Measurements from ENCODE around the gene MTUS2. TPM values are rescaled to one million over a fixed set of nuclear protein-coding genes. Genes with fewer than 3 reads are reported as not detected.

The MTUS2 gene
- total RNA-seq, 1 experiment from 2014 or later = 0.35 TPM

- Histone ChIP-seq H2BK12ac (ENCODE audit: insufficient read length, low read depth, low read length) (no peak overlapping the region), H3K4me1 (ENCODE audit: insufficient read depth, low read length) (no peaks in the 10 kb centered on the region), H3T11ph (ENCODE audit: low read length) (no peak overlapping the region), H3K18ac (ENCODE audit: insufficient read length, low read depth, low read length) (no peak overlapping the region), H2BK15ac (ENCODE audit: low read depth, low read length) (no peak overlapping the region), H3K9me3 (ENCODE audit: control insufficient read depth, low read depth, low read length) (no peaks in the 10 kb centered on the region), H3K79me1 (ENCODE audit: insufficient read depth, low read depth, low read length, poor library complexity, severe bottlenecking) (no peaks in the 10 kb centered on the region), H3K9ac (ENCODE audit: extremely low read depth, insufficient read length, low read length) (no peak overlapping the region), H2BK20ac (ENCODE audit: low read depth, low read length, poor library complexity, severe bottlenecking) (no peak overlapping the region), H2BK5ac (ENCODE audit: insufficient read length, low read length) (no peak overlapping the region), H4K8ac (replicated peaks; ENCODE audit: insufficient read length, low read depth, low read length) (no peak overlapping the region), H2AFZ (ENCODE audit: low read length) (no peak overlapping the region), H3K56ac (ENCODE audit: insufficient read length, low read depth, low read length) (no peak overlapping the region), H3K27me3 (ENCODE audit: insufficient read depth, low read length) (no peaks in the 10 kb centered on the region; the same call in 1 of the 2 replicates), H2AK5ac (ENCODE audit: insufficient read length, low read length) (no peak overlapping the region), H3K14ac (ENCODE audit: insufficient read depth, low read length) (no peak overlapping the region), H3K4ac (ENCODE audit: low read depth, low read length) (no peak overlapping the region), H3K23me2 (ENCODE audit: insufficient read length, low read depth, low read length, poor library complexity, severe bottlenecking) (no peaks in the 10 kb centered on the region), H2BK120ac (ENCODE audit: low read depth, low read length, poor library complexity, severe bottlenecking) (no peak overlapping the region), H3K4me2 (ENCODE audit: insufficient read depth, insufficient read length, low read length) (no peak overlapping the region), H4K20me1 (ENCODE audit: control insufficient read depth, insufficient read depth, insufficient read length) (no peaks in the 10 kb centered on the region), H3K27ac (ENCODE audit: insufficient read length, low read depth, low read length) (no peak overlapping the region), H4K91ac (ENCODE audit: insufficient read length, low read depth, low read length) (no peak overlapping the region), H4K5ac (ENCODE audit: insufficient read length, low read depth, low read length) (no peak overlapping the region), H3K23ac (ENCODE audit: insufficient read length, low read depth, low read length) (no peak overlapping the region), H3K79me2 (ENCODE audit: insufficient read depth, low read length) (no peaks in the 10 kb centered on the region)
- Mint-ChIP-seq H3K27ac (no peak overlapping the region), H3K9me3 (peaks cover 0 to 2% of the 10 kb centered on the region in 2 experiments; a peak in 2 of 5 replicates), H3K27me3 (ENCODE audit: low read depth) (peaks cover 5% of the 10 kb centered on the region), H3K4me3 (no peak overlapping the region), H3K36me3 (ENCODE audit: insufficient read depth in 1 of 3, low read depth in 3 of 3) (no peaks in the 10 kb centered on the region), H3K4me1 (peaks cover 0 to 7% of the 10 kb centered on the region in 2 experiments; a peak in 1 of 4 replicates)
- DNase-seq = no peak
- WGBS (ENCODE audit: extremely low coverage, insufficient read length, low lambda C conversion rate) = no CpG with 5 or more reads among the region's 6 CpGs
- TF ChIP-seq, protein P1, sequence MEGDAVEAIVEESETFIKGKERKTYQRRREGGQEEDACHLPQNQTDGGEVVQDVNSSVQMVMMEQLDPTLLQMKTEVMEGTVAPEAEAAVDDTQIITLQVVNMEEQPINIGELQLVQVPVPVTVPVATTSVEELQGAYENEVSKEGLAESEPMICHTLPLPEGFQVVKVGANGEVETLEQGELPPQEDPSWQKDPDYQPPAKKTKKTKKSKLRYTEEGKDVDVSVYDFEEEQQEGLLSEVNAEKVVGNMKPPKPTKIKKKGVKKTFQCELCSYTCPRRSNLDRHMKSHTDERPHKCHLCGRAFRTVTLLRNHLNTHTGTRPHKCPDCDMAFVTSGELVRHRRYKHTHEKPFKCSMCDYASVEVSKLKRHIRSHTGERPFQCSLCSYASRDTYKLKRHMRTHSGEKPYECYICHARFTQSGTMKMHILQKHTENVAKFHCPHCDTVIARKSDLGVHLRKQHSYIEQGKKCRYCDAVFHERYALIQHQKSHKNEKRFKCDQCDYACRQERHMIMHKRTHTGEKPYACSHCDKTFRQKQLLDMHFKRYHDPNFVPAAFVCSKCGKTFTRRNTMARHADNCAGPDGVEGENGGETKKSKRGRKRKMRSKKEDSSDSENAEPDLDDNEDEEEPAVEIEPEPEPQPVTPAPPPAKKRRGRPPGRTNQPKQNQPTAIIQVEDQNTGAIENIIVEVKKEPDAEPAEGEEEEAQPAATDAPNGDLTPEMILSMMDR (conservative IDR thresholded peaks at IDR 0.05) = no peak
Measured at GRCh38 chr13:28856287-28856686, 36.1 kb downstream of the MTUS2 start.

Data from H9 (cell line).